HCT116 (cell line): ENCODE results near the gene CAST. TPM values are rescaled to one million over a fixed set of nuclear protein-coding genes. Genes with fewer than 3 reads are reported as not detected.

Experiments
- ATAC-seq: fragments of 200-7000 bp; cut with Tn5 transposase; 2 replicates; pipeline ENCODE4 v1.9.1; 2020; ENCODE audit warnings: mild to moderate bottlenecking, moderate library complexity
- BruUV-seq: library from RNA; stranded (reverse); fragments of 400-500 nt; replicated peaks from 2 replicates; lab custom pipeline; 2021; lab: Mats Ljungman, UMichigan
- CTCF ChIA-PET: fragments of 300-600 bp; sonication (Branson Sonifier 250); formaldehyde crosslinking; loops from one replicate; lab custom pipeline; 2021; ENCODE audit warnings: antibody characterized with exemption; lab: Charles Lee
- POLR2A ChIA-PET: fragments of 300-600, 350-600 bp; sonication (Branson Sonifier 250); formaldehyde crosslinking; loops from one replicate; lab custom pipeline; 2021; ENCODE audit warnings: antibody characterized with exemption; lab: Charles Lee
- RAD21 ChIA-PET, 2 experiments: fragments of 300-600 bp; sonication (Branson Sonifier 250); formaldehyde crosslinking; loops; one replicate each; lab custom pipeline; 2023; ENCODE audit warnings: low total read pairs in 2 of 2; ENCODE audit not compliant: uncharacterized antibody in 2 of 2, unreplicated experiment in 2 of 2, low non-redundant PET in 1 of 2; lab: Charles Lee
- DNase-seq: peaks from one replicate; pipeline ENCODE4 v3.0.0-alpha.2; 2010; ENCODE audit warnings: low read depth, low spot score
- H2AFZ ChIP-seq: fragments of 200-600 bp; shearing (Covaris generic), sonication (generic); 2 replicates; pipeline ENCODE4 v1.6.1; 2017; ENCODE audit warnings: low read depth, mixed run types, mixed read lengths, antibody characterized with exemption, low read length; ENCODE audit not compliant: poor library complexity, severe bottlenecking
- H3K27ac ChIP-seq: 2 replicates; pipeline ENCODE4 v1.5.1; 2012; ENCODE audit warnings: low read depth, low read length
- H3K27me3 ChIP-seq: fragments of 200-600 bp; sonication (generic); 2 replicates; pipeline ENCODE4 v1.6.1; 2016; ENCODE audit warnings: mixed run types, low read length, mixed read lengths; ENCODE audit not compliant: insufficient read depth
- H3K36me3 ChIP-seq, 2 experiments: fragments of 200-500 bp in 1 of 2; fragments of 200-600 bp in 1 of 2; sonication (Bioruptor generic) in 1 of 2; sonication (generic) in 1 of 2; 2 replicates each; pipeline versions ENCODE4 v1.5.1 to v1.6.1; 2014 to 2016; ENCODE audit warnings: low read length in 2 of 2, inconsistent platforms in 1 of 2, mixed read lengths in 1 of 2, mixed run types in 1 of 2; ENCODE audit not compliant: insufficient read depth in 2 of 2, control insufficient read depth in 1 of 2
- H3K4me1 ChIP-seq, 2 experiments: fragments of 200-600 bp in 1 of 2; sonication (generic) in 1 of 2; 2 replicates each; pipeline versions ENCODE4 v1.5.1 to v1.6.1; 2012 to 2017; ENCODE audit warnings: low read length in 2 of 2, inconsistent platforms in 1 of 2, mild to moderate bottlenecking in 1 of 2, mixed read lengths in 1 of 2, mixed run types in 1 of 2, moderate library complexity in 1 of 2; ENCODE audit not compliant: insufficient read depth in 2 of 2, control insufficient read depth in 1 of 2
- H3K4me2 ChIP-seq: fragments of 200-600 bp; sonication (generic); 2 replicates; pipeline ENCODE4 v1.6.1; 2017; ENCODE audit warnings: mixed run types, low read length, mixed read lengths
- H3K4me3 ChIP-seq, 2 experiments: fragments of 200-600 bp in 1 of 2; sonication (generic) in 1 of 2; replicated peaks in 1 of 2; 2 replicates each; pipeline ENCODE4 v1.5.1; 2011 to 2016; ENCODE audit warnings: low read length in 2 of 2, control low read depth in 1 of 2, low read depth in 1 of 2, mild to moderate bottlenecking in 1 of 2, mixed read lengths in 1 of 2, mixed run types in 1 of 2
- H3K79me2 ChIP-seq: fragments of 200-600 bp; sonication (generic); 2 replicates; pipeline ENCODE4 v1.6.1; 2017; ENCODE audit warnings: mild to moderate bottlenecking, mixed run types, low read length, moderate library complexity, mixed read lengths; ENCODE audit not compliant: insufficient read depth
- H3K9ac ChIP-seq: fragments of 200-600 bp; sonication (generic); 2 replicates; pipeline ENCODE4 v1.6.1; 2016; ENCODE audit warnings: low read length, mixed read lengths
- H3K9me2 ChIP-seq: fragments of 200-600 bp; sonication (generic), shearing (Covaris generic); 2 replicates; pipeline ENCODE4 v1.6.1; 2017; ENCODE audit warnings: mixed run types, mild to moderate bottlenecking, moderate library complexity; ENCODE audit not compliant: insufficient read depth
- H3K9me3 ChIP-seq, 2 experiments: fragments of 200-500 bp in 1 of 2; fragments of 200-600 bp in 1 of 2; sonication (Bioruptor generic) in 1 of 2; sonication (generic) in 1 of 2; 2 replicates each; pipeline ENCODE4 v1.6.1; 2014 to 2017; ENCODE audit warnings: low read length in 2 of 2, mixed read lengths in 2 of 2, inconsistent platforms in 1 of 2, low read depth in 1 of 2, mild to moderate bottlenecking in 1 of 2, mixed run types in 1 of 2, moderate library complexity in 1 of 2; ENCODE audit not compliant: control insufficient read depth in 1 of 2, insufficient read depth in 1 of 2
- H4K20me1 ChIP-seq: fragments of 200-600 bp; sonication (generic), shearing (Covaris generic); 2 replicates; pipeline ENCODE4 v1.6.1; 2017; ENCODE audit warnings: mixed run types, mild to moderate bottlenecking, moderate library complexity; ENCODE audit not compliant: insufficient read depth
- ATF3 ChIP-seq: IDR thresholded peaks from 2 replicates; pipeline ENCODE4 v1.6.1; 2012
- CEBPB ChIP-seq: IDR thresholded peaks from 2 replicates; pipeline ENCODE4 v1.6.1; 2012; ENCODE audit warnings: low read depth
- CTCF ChIP-seq, 3 experiments: fragments of 200-600 bp in 1 of 3; sonication (generic) in 1 of 3; IDR thresholded peaks in 2 of 3; conservative IDR thresholded peaks in 1 of 3; 2 replicates each; pipeline ENCODE4 v1.5.1; 2012 to 2017; ENCODE audit warnings: low read depth in 2 of 3, low read length in 2 of 3, antibody characterized with exemption in 1 of 3, borderline replicate concordance in 1 of 3, control low read depth in 1 of 3, mild to moderate bottlenecking in 1 of 3, mixed read lengths in 1 of 3, mixed run types in 1 of 3, moderate library complexity in 1 of 3; ENCODE audit not compliant: insufficient read depth in 1 of 3
- ELF1 ChIP-seq: IDR thresholded peaks from 2 replicates; pipeline ENCODE4 v1.6.1; 2012; ENCODE audit warnings: low read depth, borderline replicate concordance
- EZH2phosphoT487 ChIP-seq: fragments of 200-600 bp; IDR thresholded peaks from 2 replicates; pipeline ENCODE4 v1.6.1; 2018; ENCODE audit warnings: antibody characterized with exemption, borderline replicate concordance
- FOSL1 ChIP-seq: IDR thresholded peaks from 2 replicates; pipeline ENCODE4 v1.6.1; 2012; ENCODE audit warnings: low read depth
- JUND ChIP-seq: IDR thresholded peaks from 2 replicates; pipeline ENCODE4 v1.6.1; 2012
- MAX ChIP-seq: IDR thresholded peaks from 2 replicates; pipeline ENCODE4 v1.6.1; 2012
- POLR2A ChIP-seq: IDR thresholded peaks from 2 replicates; pipeline ENCODE4 v1.7.0; 2011; ENCODE audit warnings: borderline replicate concordance; ENCODE audit not compliant: insufficient read depth, insufficient read length; ENCODE audit errors: extremely low read depth
- POLR2AphosphoS5 ChIP-seq: IDR thresholded peaks from 2 replicates; pipeline ENCODE4 v1.6.1; 2011; ENCODE audit warnings: mild to moderate bottlenecking, low read depth, low read length, moderate library complexity
- SIN3A ChIP-seq: IDR thresholded peaks from 2 replicates; pipeline ENCODE4 v1.6.1; 2012; ENCODE audit warnings: low read depth
- SP1 ChIP-seq: IDR thresholded peaks from 2 replicates; pipeline ENCODE4 v1.6.1; 2012; ENCODE audit warnings: low read depth
- SRF ChIP-seq: IDR thresholded peaks from 2 replicates; pipeline ENCODE4 v1.6.1; 2012; ENCODE audit warnings: low read depth
- TCF7L2 ChIP-seq: IDR thresholded peaks from 2 replicates; pipeline ENCODE4 v1.7.0; 2011; ENCODE audit warnings: borderline replicate concordance, inconsistent platforms; ENCODE audit not compliant: insufficient read depth, insufficient read length; ENCODE audit errors: extremely low read depth
- YY1 ChIP-seq: IDR thresholded peaks from 2 replicates; pipeline ENCODE4 v1.6.1; 2011; ENCODE audit warnings: low read length, low read depth, moderate library complexity, mild to moderate bottlenecking; ENCODE audit not compliant: insufficient replicate concordance; ENCODE audit errors: extremely low read depth
- ZBTB33 ChIP-seq: IDR thresholded peaks from 2 replicates; pipeline ENCODE4 v1.6.1; 2011; ENCODE audit warnings: mild to moderate bottlenecking, low read length, moderate library complexity; ENCODE audit not compliant: insufficient replicate concordance; ENCODE audit errors: extremely low read depth
- ZNF274 ChIP-seq: fragments of 200-500 bp; sonication (Bioruptor generic); IDR thresholded peaks from 2 replicates; pipeline ENCODE4 v1.6.1; 2014; ENCODE audit warnings: mild to moderate bottlenecking, low read depth, low read length, inconsistent platforms
- intact Hi-C: fragments of 100-400 bp; cut with micrococcal nuclease; formaldehyde crosslinking; loops from 2 replicates; pipeline ENCODE4 v1.10.0; 2022
- total RNA-seq: library from RNA; stranded (reverse); gene quantifications from one replicate; pipeline ENCODE4 v1.2.1, GENCODE V29; 2021; ENCODE audit not compliant: unreplicated experiment

The CAST gene
- total RNA-seq, 1 experiment from 2014 or later = 142 TPM

- Histone ChIP-seq H3K79me2 (no peaks in the 10 kb centered on the region), H3K4me1 (no peaks in the 10 kb centered on the region), H3K4me3 (no peak overlapping the region), H3K9me2 (no peaks in the 10 kb centered on the region), H3K27ac (no peak overlapping the region), H3K9ac (no peak overlapping the region), H3K4me2 (no peak overlapping the region), H3K9me3 (no peaks in the 10 kb centered on the region), H3K27me3 (no peaks in the 10 kb centered on the region), H3K36me3 (no peaks in the 10 kb centered on the region), H4K20me1 (no peaks in the 10 kb centered on the region), H2AFZ (no peak overlapping the region)
- no TSS peak for BruUV-seq
- ChIA-PET RAD21 (no interaction called here), POLR2A (interaction anchor here (0.9 kb wide), 1 partner anchor 9 kb away, joined by 4 read pairs; the partner anchor contains the start of gene ERAP1), CTCF (no interaction called here)
- TF ChIP-seq CTCF (IDR thresholded peaks at IDR 0.05 in 2 of 3, conservative IDR thresholded peaks at IDR 0.05 in 1 of 3; ENCODE audit: borderline replicate concordance in 1 of 3, insufficient read depth in 1 of 3, low read depth in 2 of 3, low read length in 2 of 3) = no peak
- TF ChIP-seq POLR2A = no peak
- TF ChIP-seq JUND = no peak
- TF ChIP-seq ZNF274 = no peak
- TF ChIP-seq SP1 = no peak
- no peak for TF ChIP-seq POLR2AphosphoS5
- no peak for TF ChIP-seq FOSL1
- TF ChIP-seq SIN3A = no peak
- TF ChIP-seq ELF1 = no peak
- TF ChIP-seq ATF3 = no peak
- no peak for TF ChIP-seq CEBPB
- no peak for TF ChIP-seq TCF7L2
- TF ChIP-seq YY1 = no peak
- no peak for TF ChIP-seq SRF
- TF ChIP-seq ZBTB33 = no peak
- TF ChIP-seq MAX = no peak
- no peak for TF ChIP-seq EZH2phosphoT487
- intact Hi-C loops = no loop called here
- no peak for DNase-seq
- ATAC-seq = no peak
Measured at GRCh38 chr5:96816991-96817390, 154.8 kb downstream of the CAST start.
